NCI-H1694 (cell line): Measurements from ENCODE around the gene SLC13A5.
"Not testable (repeated sequence)": the region's sequence is repeated elsewhere in the genome, so short reads cannot be mapped to it uniquely, and the experiment has no call there.

ENCODE experiments used
- DNase-seq: peaks from one replicate; lab custom pipeline; 2025; lab: John Stamatoyannopoulos, UW

SLC13A5 gene

GRCh38 chr17:6711081-6711674 is 2.0 kb downstream of the SLC13A5 start:
- no peak for DNase-seq

- no peak for DNase-seq
Measured at GRCh38 chr17:6710317-6710716, 2.9 kb downstream of the SLC13A5 start.

- DNase-seq, result no peak
Measured at GRCh38 chr17:6708357-6708961, 4.7 kb downstream of the SLC13A5 start.

GRCh38 chr17:6706996-6707395 is 6.2 kb downstream of the SLC13A5 start:
- no peak for DNase-seq

- DNase-seq, result no peak
Measured at GRCh38 chr17:6706499-6706898, 6.7 kb downstream of the SLC13A5 start.

GRCh38 chr17:6704470-6705052 is 8.6 kb downstream of the SLC13A5 start:
- no peak for DNase-seq

GRCh38 chr17:6703751-6704150 is 9.4 kb downstream of the SLC13A5 start:
- DNase-seq, result no peak

GRCh38 chr17:6702567-6703215 is 10.5 kb downstream of the SLC13A5 start:
- DNase-seq, result no peak

GRCh38 chr17:6701719-6702118 is 11.4 kb downstream of the SLC13A5 start:
- no peak for DNase-seq

GRCh38 chr17:6700948-6701307 is 12.2 kb downstream of the SLC13A5 start:
- DNase-seq, result no peak

- no peak for DNase-seq
Measured at GRCh38 chr17:6699997-6700947, 12.9 kb downstream of the SLC13A5 start.

- no peak for DNase-seq
Measured at GRCh38 chr17:6698004-6698403, 15.2 kb downstream of the SLC13A5 start.

GRCh38 chr17:6696906-6697305 is 16.3 kb downstream of the SLC13A5 start:
- no peak for DNase-seq

GRCh38 chr17:6695565-6695964 is 17.6 kb downstream of the SLC13A5 start:
- no peak for DNase-seq

GRCh38 chr17:6695051-6695450 is 18.1 kb downstream of the SLC13A5 start:
- DNase-seq, result no peak

- DNase-seq, result not testable (repeated sequence)
Measured at GRCh38 chr17:6691958-6692357, 21.2 kb downstream of the SLC13A5 start.

- no peak for DNase-seq
Measured at GRCh38 chr17:6691546-6691945, 21.6 kb downstream of the SLC13A5 start.

GRCh38 chr17:6690641-6691040 is 22.5 kb downstream of the SLC13A5 start:
- no peak for DNase-seq

GRCh38 chr17:6688944-6689343 is 24.2 kb downstream of the SLC13A5 start:
- no peak for DNase-seq

GRCh38 chr17:6686026-6686425 is 27.1 kb downstream of the SLC13A5 start:
- DNase-seq, result no peak

- DNase-seq, result no peak
Measured at GRCh38 chr17:6684881-6685767, 28.0 kb downstream of the SLC13A5 start.
